ENCODE data around the gene ENPP3.
"Not testable (repeated sequence)": the region's sequence is repeated elsewhere in the genome, so short reads cannot be mapped to it uniquely, and the experiment has no call there.

Gene ENPP3

DNA sequence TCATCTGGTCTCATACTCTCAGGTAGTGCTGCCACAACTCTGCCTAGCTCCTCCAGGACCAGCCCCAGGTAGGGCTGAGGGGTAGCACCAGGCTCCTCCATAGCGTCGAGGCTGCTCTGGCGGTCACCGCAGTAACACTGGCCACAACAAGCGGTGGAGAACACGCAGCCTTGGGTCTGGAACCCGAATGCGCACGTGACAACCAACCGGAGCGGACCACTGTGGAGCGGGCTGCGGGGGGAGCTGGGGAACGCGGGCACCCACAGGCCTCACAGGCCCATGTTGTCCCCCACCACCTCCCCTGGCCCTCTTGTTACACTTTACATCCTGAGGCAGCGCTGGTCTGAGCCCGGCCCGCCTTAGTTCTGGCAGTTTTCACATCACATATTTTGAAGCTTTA lies 73.8 kb downstream of the ENPP3 start, which contains the start of gene CTAGE9:
Gene CTAGE9 (minus strand): TSS at position 101 of the 400 bp plus-strand sequence. CDS start 0 bp downstream, at position 101.
- H3K27me3 ChIP-seq; H3K36me3 ChIP-seq; H3K4me1 ChIP-seq (ENCODE audit: control insufficient read depth in 1 of 2, insufficient read depth in 1 of 2, low read depth in 1 of 2, low read length in 1 of 2); H3K27ac ChIP-seq; H3K9me3 ChIP-seq; H3K4me3 ChIP-seq (ENCODE audit: low read depth in 1 of 2, low read length in 1 of 2): not testable (repeated sequence)

DNA sequence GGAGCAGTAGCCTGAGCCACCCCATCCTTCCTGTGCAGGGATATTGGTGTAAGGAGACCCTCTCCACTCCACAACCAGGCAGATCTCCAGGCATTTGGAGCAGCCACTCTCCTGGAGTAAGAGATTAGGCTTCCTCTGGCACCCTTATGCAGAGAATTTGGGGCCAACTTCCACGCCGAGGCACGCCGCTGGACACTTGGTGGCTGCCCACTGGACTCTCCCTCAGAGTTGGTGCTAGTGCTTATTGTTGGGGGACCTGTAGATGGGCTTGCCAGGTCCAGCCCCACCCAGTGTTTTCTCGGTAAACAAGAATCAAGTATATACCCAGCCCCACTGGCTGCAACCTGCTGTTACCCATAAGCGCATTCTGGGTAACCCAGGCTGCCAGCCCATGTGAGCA lies 78.5 kb downstream of the ENPP3 start:
- not testable (repeated sequence) for H3K4me1 ChIP-seq (ENCODE audit: control insufficient read depth in 1 of 2, insufficient read depth in 1 of 2, low read depth in 1 of 2, low read length in 1 of 2); H3K9me3 ChIP-seq; H3K27ac ChIP-seq; H3K4me3 ChIP-seq (ENCODE audit: low read depth in 1 of 2, low read length in 1 of 2); H3K36me3 ChIP-seq; H3K27me3 ChIP-seq

DNA sequence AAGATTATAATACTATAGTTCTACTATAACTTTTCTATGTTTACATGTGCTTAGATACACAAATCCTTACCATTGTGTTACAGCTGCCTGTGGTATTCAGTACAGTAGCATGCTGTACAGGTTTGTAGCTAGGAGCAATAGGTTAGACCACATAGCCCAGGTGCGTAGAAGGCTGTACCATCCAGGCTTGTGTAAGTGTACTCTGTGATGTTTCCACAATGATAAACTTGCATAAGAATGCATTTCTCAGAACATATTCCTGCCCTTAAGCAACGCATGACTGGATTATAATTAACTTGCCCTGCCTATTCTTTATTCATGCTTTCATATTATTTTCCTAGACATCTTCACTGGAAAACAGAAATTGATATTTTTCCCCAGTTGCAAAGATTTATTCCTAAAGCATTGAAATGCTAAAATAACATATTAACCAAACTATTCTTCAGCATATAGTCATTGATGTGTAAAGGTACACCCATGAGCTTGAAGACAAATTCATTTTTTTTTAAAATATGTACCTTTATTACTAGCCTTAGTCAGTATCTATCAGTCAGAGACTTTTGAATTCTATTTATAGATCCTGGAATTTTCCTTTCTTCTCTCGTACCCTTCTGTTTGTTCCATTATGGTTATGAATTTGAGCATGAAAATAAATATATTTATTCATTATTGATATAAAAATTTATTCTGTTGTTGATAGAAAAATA lies 80.9 kb downstream of the ENPP3 start:
- H3K9me3 ChIP-seq, result no peaks in the 10 kb centered on the region
- no peaks in the 10 kb centered on the region for H3K4me1 ChIP-seq (ENCODE audit: control insufficient read depth in 1 of 2, insufficient read depth in 1 of 2, low read depth in 1 of 2, low read length in 1 of 2)
- H3K27ac ChIP-seq, result no peak overlapping the region
- no peaks in the 10 kb centered on the region for H3K27me3 ChIP-seq
- H3K4me3 ChIP-seq (ENCODE audit: low read depth in 1 of 2, low read length in 1 of 2), result no peak overlapping the region
- TF ChIP-seq, protein P1, sequence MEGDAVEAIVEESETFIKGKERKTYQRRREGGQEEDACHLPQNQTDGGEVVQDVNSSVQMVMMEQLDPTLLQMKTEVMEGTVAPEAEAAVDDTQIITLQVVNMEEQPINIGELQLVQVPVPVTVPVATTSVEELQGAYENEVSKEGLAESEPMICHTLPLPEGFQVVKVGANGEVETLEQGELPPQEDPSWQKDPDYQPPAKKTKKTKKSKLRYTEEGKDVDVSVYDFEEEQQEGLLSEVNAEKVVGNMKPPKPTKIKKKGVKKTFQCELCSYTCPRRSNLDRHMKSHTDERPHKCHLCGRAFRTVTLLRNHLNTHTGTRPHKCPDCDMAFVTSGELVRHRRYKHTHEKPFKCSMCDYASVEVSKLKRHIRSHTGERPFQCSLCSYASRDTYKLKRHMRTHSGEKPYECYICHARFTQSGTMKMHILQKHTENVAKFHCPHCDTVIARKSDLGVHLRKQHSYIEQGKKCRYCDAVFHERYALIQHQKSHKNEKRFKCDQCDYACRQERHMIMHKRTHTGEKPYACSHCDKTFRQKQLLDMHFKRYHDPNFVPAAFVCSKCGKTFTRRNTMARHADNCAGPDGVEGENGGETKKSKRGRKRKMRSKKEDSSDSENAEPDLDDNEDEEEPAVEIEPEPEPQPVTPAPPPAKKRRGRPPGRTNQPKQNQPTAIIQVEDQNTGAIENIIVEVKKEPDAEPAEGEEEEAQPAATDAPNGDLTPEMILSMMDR (IDR thresholded peaks at IDR 0.05), result no peak
- no peaks in the 10 kb centered on the region for H3K36me3 ChIP-seq

DNA sequence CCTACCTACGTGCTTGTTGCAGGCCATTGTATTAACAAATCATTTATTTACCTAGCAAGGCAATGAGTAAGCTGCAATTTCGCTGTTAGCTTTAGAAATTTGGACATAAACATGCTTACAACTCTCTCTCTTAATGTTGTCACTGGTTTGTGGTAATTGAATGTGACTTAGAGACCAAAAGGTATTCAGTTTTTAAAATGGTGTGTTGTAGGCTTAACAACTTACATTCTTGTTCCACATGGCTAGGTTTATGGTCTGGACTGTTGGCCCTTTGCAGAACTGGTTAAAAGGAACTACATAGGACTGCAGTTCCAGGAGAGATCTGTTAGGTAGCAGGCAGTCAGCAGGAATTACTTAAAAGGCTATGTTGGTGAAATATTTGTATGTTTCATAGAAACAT lies 84.1 kb downstream of the ENPP3 start:
- Histone ChIP-seq H3K4me1 (ENCODE audit: control insufficient read depth in 1 of 2, insufficient read depth in 1 of 2, low read depth in 1 of 2, low read length in 1 of 2) (no peaks in the 10 kb centered on the region), H3K27ac (no peak overlapping the region), H3K4me3 (ENCODE audit: low read depth in 1 of 2, low read length in 1 of 2) (no peak overlapping the region), H3K36me3 (no peaks in the 10 kb centered on the region), H3K9me3 (no peaks in the 10 kb centered on the region), H3K27me3 (no peaks in the 10 kb centered on the region)
- TF ChIP-seq, protein P1 (IDR thresholded peaks at IDR 0.05), result no peak

DNA sequence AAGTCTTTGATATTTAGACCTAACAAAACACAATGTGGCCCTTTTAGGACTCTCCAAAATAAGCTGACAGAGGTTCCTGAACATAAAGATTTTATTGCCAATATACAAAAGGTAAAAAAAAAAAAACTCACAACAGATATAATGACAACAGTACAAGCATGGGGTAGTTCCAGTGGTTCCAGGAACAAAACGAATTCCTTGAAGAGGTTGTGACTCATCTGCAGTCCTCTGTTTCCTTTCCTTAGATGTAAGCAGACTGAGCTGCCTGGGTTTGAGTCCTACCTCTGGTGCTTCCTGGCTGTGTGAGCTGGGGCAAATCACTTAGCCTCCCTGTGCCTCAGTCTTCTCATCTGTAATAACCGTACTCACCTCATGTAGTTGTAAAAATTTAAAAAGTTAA lies 87.0 kb downstream of the ENPP3 start:
- Histone ChIP-seq H3K4me3 (ENCODE audit: low read depth in 1 of 2, low read length in 1 of 2) (no peak overlapping the region), H3K36me3 (no peaks in the 10 kb centered on the region), H3K27ac (no peak overlapping the region), H3K4me1 (ENCODE audit: control insufficient read depth in 1 of 2, insufficient read depth in 1 of 2, low read depth in 1 of 2, low read length in 1 of 2) (no peaks in the 10 kb centered on the region), H3K27me3 (no peaks in the 10 kb centered on the region), H3K9me3 (no peaks in the 10 kb centered on the region)
- TF ChIP-seq, protein P1 (IDR thresholded peaks at IDR 0.05), result no peak

DNA sequence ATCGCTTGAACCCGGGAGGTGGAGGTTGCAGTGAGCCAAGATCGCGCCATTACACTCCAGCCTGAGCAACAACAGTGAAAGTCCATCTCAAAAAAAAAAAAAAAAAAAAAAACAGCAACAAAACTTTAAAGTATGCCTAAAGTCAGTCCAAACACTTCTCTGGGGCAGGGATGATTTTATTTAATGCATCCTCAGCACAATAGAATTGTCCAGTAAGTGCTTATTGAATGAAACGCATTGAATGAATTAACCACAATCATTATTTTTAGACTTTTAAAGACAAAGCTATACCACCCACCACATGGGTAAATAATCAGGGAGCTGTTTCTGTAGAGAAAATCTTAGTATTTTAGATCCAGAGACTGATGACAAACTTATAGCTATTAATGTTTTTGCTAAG lies 90.4 kb downstream of the ENPP3 start:
- Histone ChIP-seq H3K27me3 (no peaks in the 10 kb centered on the region), H3K4me1 (ENCODE audit: control insufficient read depth in 1 of 2, insufficient read depth in 1 of 2, low read depth in 1 of 2, low read length in 1 of 2) (no peaks in the 10 kb centered on the region), H3K36me3 (no peaks in the 10 kb centered on the region), H3K27ac (no peak overlapping the region), H3K4me3 (ENCODE audit: low read depth in 1 of 2, low read length in 1 of 2) (no peak overlapping the region), H3K9me3 (no peaks in the 10 kb centered on the region)
- TF ChIP-seq, protein P1 (IDR thresholded peaks at IDR 0.05), result no peak

Data from neutrophil (primary cell).